ENCODE results near the gene UBFD1.

- no peak for TF ChIP-seq CTCF (IDR thresholded peaks at IDR 0.05)
- no peak for TF ChIP-seq POLR2A (IDR thresholded peaks at IDR 0.05)
Observed at GRCh38 chr16:23537390-23537789, 20.1 kb upstream of the UBFD1 start.
